Measurements from ENCODE around the gene CTNND1. TPM values are rescaled to one million over a fixed set of nuclear protein-coding genes. Genes with fewer than 3 reads are reported as not detected.

The CTNND1 gene
- total and polyA plus RNA-seq, 2 of the 8 experiments (the other 6 are each of a cell fraction or from before 2014, with no cell fraction given) = 91.9 to 164 TPM

- no peak for TF ChIP-seq CHD7 (IDR thresholded peaks at IDR 0.05; ENCODE audit: insufficient replicate concordance, low read length)
- no peak for TF ChIP-seq ZNF274 (IDR thresholded peaks at IDR 0.05; ENCODE audit: borderline replicate concordance, extremely low read depth, low read length)
- no peak for TF ChIP-seq ASH2L (IDR thresholded peaks at IDR 0.05; ENCODE audit: low read length)
- no peak for TF ChIP-seq CBX8 (IDR thresholded peaks at IDR 0.05; ENCODE audit: borderline replicate concordance, low read depth, low read length)
- no peak for TF ChIP-seq CEBPB (IDR thresholded peaks at IDR 0.05; ENCODE audit: low read depth, low read length)
- no peak for TF ChIP-seq BCL11A (IDR thresholded peaks at IDR 0.05; ENCODE audit: low read depth in 2 of 2, low read length in 2 of 2)
Measured at GRCh38 chr11:57805780-57806179, 44.2 kb downstream of the CTNND1 start (continued).
